ENCODE measurements around the gene TEX36.
"Not testable (repeated sequence)": the region's sequence is repeated elsewhere in the genome, so short reads cannot be mapped to it uniquely, and the experiment has no call there.

TEX36 gene

GRCh38 chr10:125628104-125629049, 54.6 kb downstream of the TEX36 start:
- DNase-seq, result no peak

- no peak for DNase-seq
Observed at GRCh38 chr10:125627646-125628045, 55.3 kb downstream of the TEX36 start.

DNA sequence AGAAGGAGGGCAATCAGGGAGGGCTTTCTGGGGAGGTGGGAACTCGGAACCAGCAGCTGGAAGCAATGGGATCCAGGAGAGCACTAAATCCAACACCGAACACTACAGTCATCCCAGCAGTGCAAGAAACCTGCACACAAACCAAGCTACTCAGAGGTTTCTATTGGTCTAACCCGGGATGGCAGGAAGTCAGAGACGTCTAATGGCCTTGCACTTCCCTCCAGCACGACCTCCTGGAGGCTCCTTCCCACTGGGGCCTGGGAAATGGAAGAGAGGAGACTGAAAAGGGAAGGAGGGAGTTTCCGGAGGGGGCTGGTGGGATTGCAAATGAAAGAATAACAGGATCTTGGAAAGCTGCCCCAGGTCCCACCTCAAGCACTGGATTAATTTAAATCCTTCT, 56.3 kb downstream of the TEX36 start:
- no peak for DNase-seq

GRCh38 chr10:125625586-125625985, 57.4 kb downstream of the TEX36 start:
- no peak for DNase-seq

GRCh38 chr10:125624800-125625199, 58.2 kb downstream of the TEX36 start:
- no peak for DNase-seq

DNA sequence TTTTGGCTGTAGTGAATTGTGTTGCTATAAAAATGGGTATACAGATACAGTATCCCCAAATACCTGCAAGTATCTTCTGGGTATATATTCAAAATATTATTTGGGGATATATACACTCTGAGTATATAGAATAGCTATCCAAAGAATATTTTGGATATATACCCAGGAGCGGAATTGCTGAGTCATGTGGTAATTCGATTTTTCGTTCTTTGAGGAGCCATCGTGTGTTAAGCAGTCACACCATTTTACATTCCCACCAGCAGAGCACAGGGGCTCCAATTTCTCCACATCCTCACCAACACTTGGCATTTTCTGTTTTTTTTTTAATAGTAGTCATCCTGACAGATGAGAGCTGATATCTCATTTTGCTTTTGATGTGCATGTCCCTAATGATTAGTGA, 61.9 kb downstream of the TEX36 start:
- no peak for DNase-seq

- no peak for DNase-seq
Observed at GRCh38 chr10:125620401-125620800, 62.6 kb downstream of the TEX36 start.

DNA sequence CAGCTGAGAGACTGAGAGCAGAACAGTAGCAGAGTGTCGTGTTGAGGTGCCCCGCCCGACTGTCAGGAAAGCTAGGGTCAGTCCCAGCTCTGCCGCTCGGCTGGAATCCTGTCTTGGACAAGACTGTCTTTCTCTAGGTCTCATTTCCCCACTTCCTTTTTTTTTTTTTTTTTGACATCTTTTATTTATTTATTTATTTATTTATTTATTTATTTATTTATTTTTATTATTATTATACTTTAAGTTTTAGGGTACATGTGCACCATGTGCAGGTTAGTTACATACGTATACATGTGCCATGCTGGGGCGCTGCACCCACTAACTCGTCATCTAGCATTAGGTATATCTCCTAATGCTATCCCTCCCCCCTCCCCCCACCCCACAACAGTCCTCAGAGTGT, 69.9 kb downstream of the TEX36 start:
- DNase-seq, result not testable (repeated sequence)

DNA sequence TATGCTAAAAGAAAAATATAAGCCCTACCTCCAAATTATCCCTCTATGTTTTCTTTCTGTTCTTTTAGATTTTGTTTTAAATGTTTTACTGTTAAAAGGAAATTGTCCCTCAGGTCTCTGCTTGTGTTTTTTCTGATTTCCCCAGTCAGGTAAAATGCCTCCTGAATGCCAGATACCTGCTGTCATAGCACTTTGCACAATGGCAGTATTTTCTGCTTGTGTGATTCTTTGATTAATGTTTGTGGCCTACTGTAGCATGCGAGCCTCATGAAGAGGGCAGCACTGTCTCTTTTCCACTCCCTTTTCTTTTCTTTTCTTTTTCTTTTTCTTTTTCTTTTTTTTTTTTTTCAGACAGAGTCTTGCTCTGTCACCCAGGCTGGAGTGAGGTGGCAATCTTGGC, 71.2 kb downstream of the TEX36 start:
- DNase-seq, result no peak

DNA sequence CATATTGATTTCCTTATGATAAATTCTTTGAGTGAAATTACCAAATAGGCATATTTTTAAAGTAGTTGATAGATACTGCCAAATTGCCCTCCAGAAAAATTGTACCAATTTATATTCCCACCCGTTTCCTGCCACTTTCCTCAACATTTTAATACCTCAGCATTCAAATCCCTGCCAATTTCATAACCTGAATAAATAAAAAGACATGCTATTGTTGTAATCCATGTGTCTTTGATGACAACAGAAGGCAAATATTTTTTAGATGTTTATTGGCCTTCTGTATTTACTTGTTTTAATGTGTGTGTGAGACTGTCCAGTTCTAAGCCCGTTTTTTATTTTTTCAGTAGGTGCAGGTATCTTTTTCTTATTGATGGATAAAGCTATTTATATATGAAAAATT, 71.7 kb downstream of the TEX36 start:
- DNase-seq, result no peak

GRCh38 chr10:125609859-125610258, 73.1 kb downstream of the TEX36 start:
- no peak for DNase-seq

GRCh38 chr10:125608474-125608873, 74.5 kb downstream of the TEX36 start:
- DNase-seq, result no peak

DNA sequence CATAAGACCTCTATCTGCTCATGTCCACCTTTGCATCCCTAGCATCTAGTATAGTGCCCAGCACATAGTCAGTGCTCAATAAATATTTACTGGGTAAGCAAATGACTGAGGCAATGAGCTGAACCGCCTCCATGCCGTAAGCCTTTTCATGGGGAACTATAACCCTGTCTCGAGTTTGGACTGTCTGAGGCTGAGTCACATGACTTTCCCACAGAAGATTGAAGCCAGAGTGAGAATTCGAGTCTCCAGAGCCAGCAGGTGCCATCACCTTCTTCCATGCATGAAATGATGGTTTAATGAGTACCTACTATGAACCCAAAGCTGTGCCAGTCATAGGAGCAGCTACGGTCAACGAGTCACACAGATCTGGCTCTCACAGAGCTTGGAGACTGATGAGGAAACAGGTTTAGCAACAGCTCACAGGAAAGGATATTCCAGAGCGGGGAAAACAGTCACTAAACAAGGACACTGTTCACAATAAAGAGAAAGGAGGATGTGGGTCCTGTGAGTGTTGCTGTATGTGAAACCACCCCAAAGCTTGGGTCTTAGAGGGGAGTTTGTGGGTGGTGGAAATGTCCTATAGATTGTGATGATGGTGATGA, 75.2 kb downstream of the TEX36 start:
- DNase-seq, result no peak

- no peak for DNase-seq
Observed at GRCh38 chr10:125606414-125607010, 76.5 kb downstream of the TEX36 start.

Measured in NCI-H1436 treated with DMSO at 0.1 percent for 48 hours (cell line).